Measurements from ENCODE around the gene SNAP29. TPM values are rescaled to one million over a fixed set of nuclear protein-coding genes. Genes with fewer than 3 reads are reported as not detected.
A peak's percentile ranks its signal among the peaks of the same experiment; 100 is the strongest.
"Not testable (repeated sequence)": the region's sequence is repeated elsewhere in the genome, so short reads cannot be mapped to it uniquely, and the experiment has no call there.

Gene SNAP29
- total RNA-seq, 1 experiment from 2014 or later: 17.9 TPM

DNA sequence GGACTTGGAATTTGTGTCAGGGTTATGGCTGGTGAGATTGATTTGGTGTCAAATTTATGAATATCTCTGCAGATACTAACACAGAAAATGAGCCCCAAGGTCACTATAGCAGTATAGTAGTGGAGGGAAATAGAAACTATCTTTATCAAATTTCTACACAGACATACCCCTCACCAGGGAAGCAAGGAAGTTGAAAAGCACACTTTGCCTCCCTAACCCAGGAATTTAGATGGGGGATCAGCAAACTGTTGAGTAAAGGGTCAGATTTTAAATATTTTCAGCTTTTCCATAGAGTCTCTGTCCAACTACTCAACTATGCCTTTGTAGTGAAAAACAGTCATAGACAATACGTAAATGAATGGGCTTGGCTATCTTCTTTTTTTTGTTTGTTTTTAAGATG is 71.2 kb downstream of the SNAP29 start:
- Histone ChIP-seq H2AK5ac (ENCODE audit: insufficient read length, low read length) (no peak overlapping the region), H3K4ac (ENCODE audit: low read depth, low read length) (no peak overlapping the region), H2BK120ac (ENCODE audit: low read depth, low read length, poor library complexity, severe bottlenecking) (no peak overlapping the region), H3K79me1 (ENCODE audit: insufficient read depth, low read depth, low read length, poor library complexity, severe bottlenecking) (peaks cover 9% of the 10 kb centered on the region), H3K4me2 (ENCODE audit: insufficient read depth, insufficient read length, low read length) (no peak overlapping the region), H4K20me1 (ENCODE audit: control insufficient read depth, insufficient read depth, insufficient read length) (no peaks in the 10 kb centered on the region), H3K27ac (ENCODE audit: insufficient read length, low read depth, low read length) (no peak overlapping the region), H3K4me1 (ENCODE audit: insufficient read depth, low read length) (peaks cover 2% of the 10 kb centered on the region; the same call in 1 of the 2 replicates), H3K9me3 (ENCODE audit: control insufficient read depth, low read depth, low read length) (no peaks in the 10 kb centered on the region), H4K8ac (replicated peaks; ENCODE audit: insufficient read length, low read depth, low read length) (no peak overlapping the region), H3K23me2 (ENCODE audit: insufficient read length, low read depth, low read length, poor library complexity, severe bottlenecking) (no peaks in the 10 kb centered on the region), H4K5ac (ENCODE audit: insufficient read length, low read depth, low read length) (no peak overlapping the region), H3K14ac (ENCODE audit: insufficient read depth, low read length) (no peak overlapping the region), H2BK15ac (ENCODE audit: low read depth, low read length) (no peak overlapping the region), H3K23ac (ENCODE audit: insufficient read length, low read depth, low read length) (no peak overlapping the region), H3T11ph (ENCODE audit: low read length) (no peak overlapping the region), H2AFZ (ENCODE audit: low read length) (no peak overlapping the region), H3K18ac (ENCODE audit: insufficient read length, low read depth, low read length) (no peak overlapping the region), H2BK20ac (ENCODE audit: low read depth, low read length, poor library complexity, severe bottlenecking) (no peak overlapping the region), H3K79me2 (ENCODE audit: insufficient read depth, low read length) (peaks cover 73% of the 10 kb centered on the region; the same call in 1 of the 2 replicates), H2BK12ac (ENCODE audit: insufficient read length, low read depth, low read length) (no peak overlapping the region), H2BK5ac (ENCODE audit: insufficient read length, low read length) (no peak overlapping the region), H3K9ac (ENCODE audit: extremely low read depth, insufficient read length, low read length) (no peak overlapping the region), H4K91ac (ENCODE audit: insufficient read length, low read depth, low read length) (no peak overlapping the region), H3K56ac (ENCODE audit: insufficient read length, low read depth, low read length) (no peak overlapping the region), H3K27me3 (ENCODE audit: insufficient read depth, low read length) (no peaks in the 10 kb centered on the region)
- TF ChIP-seq, protein P1, sequence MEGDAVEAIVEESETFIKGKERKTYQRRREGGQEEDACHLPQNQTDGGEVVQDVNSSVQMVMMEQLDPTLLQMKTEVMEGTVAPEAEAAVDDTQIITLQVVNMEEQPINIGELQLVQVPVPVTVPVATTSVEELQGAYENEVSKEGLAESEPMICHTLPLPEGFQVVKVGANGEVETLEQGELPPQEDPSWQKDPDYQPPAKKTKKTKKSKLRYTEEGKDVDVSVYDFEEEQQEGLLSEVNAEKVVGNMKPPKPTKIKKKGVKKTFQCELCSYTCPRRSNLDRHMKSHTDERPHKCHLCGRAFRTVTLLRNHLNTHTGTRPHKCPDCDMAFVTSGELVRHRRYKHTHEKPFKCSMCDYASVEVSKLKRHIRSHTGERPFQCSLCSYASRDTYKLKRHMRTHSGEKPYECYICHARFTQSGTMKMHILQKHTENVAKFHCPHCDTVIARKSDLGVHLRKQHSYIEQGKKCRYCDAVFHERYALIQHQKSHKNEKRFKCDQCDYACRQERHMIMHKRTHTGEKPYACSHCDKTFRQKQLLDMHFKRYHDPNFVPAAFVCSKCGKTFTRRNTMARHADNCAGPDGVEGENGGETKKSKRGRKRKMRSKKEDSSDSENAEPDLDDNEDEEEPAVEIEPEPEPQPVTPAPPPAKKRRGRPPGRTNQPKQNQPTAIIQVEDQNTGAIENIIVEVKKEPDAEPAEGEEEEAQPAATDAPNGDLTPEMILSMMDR (conservative IDR thresholded peaks at IDR 0.05): no peak
- no CpG with 5 or more reads among the region's 1 CpG for whole genome bisulfite sequencing (ENCODE audit: extremely low coverage, insufficient read length, low lambda C conversion rate)
- Mint-ChIP-seq H3K36me3 (ENCODE audit: insufficient read depth in 1 of 3, low read depth in 3 of 3) (peaks cover 18 to 47% (median 24%) of the 10 kb centered on the region in 3 experiments), H3K27ac (peak overlapping the region in 1 of 3 experiments; percentile 20; a peak in 1 of 7 replicates), H3K27me3 (ENCODE audit: low read depth) (no peaks in the 10 kb centered on the region), H3K4me3 (no peak overlapping the region), H3K9me3 (no peaks in the 10 kb centered on the region), H3K4me1 (peaks cover 17 to 24% of the 10 kb centered on the region in 2 experiments)
- DNase-seq: no peak

DNA sequence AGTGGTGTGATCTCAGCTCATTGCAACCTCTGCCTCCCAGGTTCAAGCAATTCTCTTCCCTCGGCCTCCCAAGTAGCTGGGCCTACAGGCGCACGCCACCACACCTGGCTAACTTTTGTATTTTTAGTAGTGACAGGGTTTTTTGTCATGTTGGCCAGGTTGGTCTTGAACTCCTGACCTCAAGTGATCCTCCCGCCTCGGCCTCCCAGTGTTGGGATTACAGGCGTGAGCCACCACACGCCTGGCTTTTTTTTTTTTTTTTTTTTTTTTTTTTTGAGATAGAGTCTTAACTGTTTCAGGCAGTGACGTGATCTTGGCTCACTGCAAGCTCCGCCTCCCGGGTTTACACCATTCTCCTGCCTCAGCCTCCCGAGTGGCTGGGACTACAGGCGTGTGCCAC is 71.6 kb downstream of the SNAP29 start:
- not testable (repeated sequence) for H2BK5ac ChIP-seq (ENCODE audit: insufficient read length, low read length); H2BK12ac ChIP-seq (ENCODE audit: insufficient read length, low read depth, low read length); H3K4me3 Mint-ChIP-seq; H4K91ac ChIP-seq (ENCODE audit: insufficient read length, low read depth, low read length); H2AK5ac ChIP-seq (ENCODE audit: insufficient read length, low read length); H3K27ac ChIP-seq (ENCODE audit: insufficient read length, low read depth, low read length); H3K27ac Mint-ChIP-seq; H3K14ac ChIP-seq (ENCODE audit: insufficient read depth, low read length); H3K4me2 ChIP-seq (ENCODE audit: insufficient read depth, insufficient read length, low read length); H2BK15ac ChIP-seq (ENCODE audit: low read depth, low read length); H3K18ac ChIP-seq (ENCODE audit: insufficient read length, low read depth, low read length); H3K4ac ChIP-seq (ENCODE audit: low read depth, low read length); H3K9ac ChIP-seq (ENCODE audit: extremely low read depth, insufficient read length, low read length); H4K20me1 ChIP-seq (ENCODE audit: control insufficient read depth, insufficient read depth, insufficient read length); H3K4me1 ChIP-seq (ENCODE audit: insufficient read depth, low read length); H2BK120ac ChIP-seq (ENCODE audit: low read depth, low read length, poor library complexity, severe bottlenecking); H3K9me3 ChIP-seq (ENCODE audit: control insufficient read depth, low read depth, low read length); H4K8ac ChIP-seq (replicated peaks; ENCODE audit: insufficient read length, low read depth, low read length); H3K9me3 Mint-ChIP-seq; H3K56ac ChIP-seq (ENCODE audit: insufficient read length, low read depth, low read length); H3K23me2 ChIP-seq (ENCODE audit: insufficient read length, low read depth, low read length, poor library complexity, severe bottlenecking); H3K79me1 ChIP-seq (ENCODE audit: insufficient read depth, low read depth, low read length, poor library complexity, severe bottlenecking); H3T11ph ChIP-seq (ENCODE audit: low read length); H2BK20ac ChIP-seq (ENCODE audit: low read depth, low read length, poor library complexity, severe bottlenecking); H3K27me3 Mint-ChIP-seq (ENCODE audit: low read depth); H2AFZ ChIP-seq (ENCODE audit: low read length); H3K23ac ChIP-seq (ENCODE audit: insufficient read length, low read depth, low read length); H4K5ac ChIP-seq (ENCODE audit: insufficient read length, low read depth, low read length); DNase-seq; H3K27me3 ChIP-seq (ENCODE audit: insufficient read depth, low read length)
- peaks cover 72% of the 10 kb centered on the region; the same call in 1 of the 2 replicates for H3K79me2 ChIP-seq (ENCODE audit: insufficient read depth, low read length)
- peaks cover 12 to 20% of the 10 kb centered on the region in 2 experiments for H3K4me1 Mint-ChIP-seq
- peaks cover 21 to 51% (median 28%) of the 10 kb centered on the region in 3 experiments for H3K36me3 Mint-ChIP-seq (ENCODE audit: insufficient read depth in 1 of 3, low read depth in 3 of 3)
- WGBS (ENCODE audit: extremely low coverage, insufficient read length, low lambda C conversion rate): no CpG with 5 or more reads among the region's 12 CpGs

Data from H9 (cell line).